Suprapubic skin (tissue), 4 donors: ENCODE measurements around the gene SOX6. TPM values are rescaled to one million over a fixed set of nuclear protein-coding genes. Genes with fewer than 3 reads are reported as not detected.

Experiments used
- DNase-seq, 2 donors: peaks; one replicate each; pipeline ENCODE4 v3.0.0-alpha.2; 2019; ENCODE audit warnings: low spot score in 2 of 2
- H3K27ac ChIP-seq: fragments of 200-600 bp; sonication (generic); one replicate; pipeline ENCODE4 v1.5.1; 2019
- H3K27me3 ChIP-seq: fragments of 200-600 bp; sonication (generic); one replicate; pipeline ENCODE4 v1.5.1; 2019
- H3K36me3 ChIP-seq: fragments of 200-600 bp; sonication (generic); one replicate; pipeline ENCODE4 v1.5.1; 2019
- H3K4me1 ChIP-seq: fragments of 200-600 bp; sonication (generic); one replicate; pipeline ENCODE4 v1.5.1; 2019
- H3K4me3 ChIP-seq: fragments of 200-600 bp; sonication (generic); one replicate; pipeline ENCODE4 v1.5.1; 2019; ENCODE audit warnings: mild to moderate bottlenecking
- H3K9me3 ChIP-seq: fragments of 200-600 bp; sonication (generic); one replicate; pipeline ENCODE4 v1.5.1; 2019
- EP300 ChIP-seq: sonication (generic); formaldehyde crosslinking; IDR thresholded peaks from one replicate; pipeline ENCODE4 v1.6.1; 2017; ENCODE audit warnings: antibody characterized with exemption
- POLR2A ChIP-seq, 2 donors: fragments of 450-650 bp; IDR thresholded peaks; one replicate each; pipeline ENCODE4 v1.6.1; 2017; ENCODE audit warnings: antibody characterized with exemption in 2 of 2, mild to moderate bottlenecking in 2 of 2, moderate library complexity in 2 of 2
- POLR2AphosphoS5 ChIP-seq, 3 donors: sonication (generic); formaldehyde crosslinking; IDR thresholded peaks; one replicate each; pipeline ENCODE4 v1.6.1; 2017; ENCODE audit warnings: antibody characterized with exemption in 3 of 3
- WGBS: methylation state at CpG from one replicate; pipeline ENCODE4 v1.1.5; 2018; 5-methylcytosine and 5-hydroxymethylcytosine counted together
- total RNA-seq, 4 donors: library from RNA; depleted of rRNA; stranded (reverse); fragments of >200 nt; gene quantifications; one replicate each; pipeline ENCODE4 v1.1.0, GENCODE V29; 2016
- TF ChIP-seq, protein P1 (sequence below), 2 donors: fragments of 200-600 bp in 1 of 2; fragments of 450-650 bp in 1 of 2; sonication (generic) in 1 of 2; IDR thresholded peaks; one replicate each; pipeline ENCODE4 v1.5.1; 2016 to 2019; ENCODE audit warnings: antibody characterized with exemption in 2 of 2, mild to moderate bottlenecking in 1 of 2, moderate library complexity in 1 of 2

Gene SOX6
- total RNA-seq, 4 donors from 2014 or later = 12.1 to 32.0 (median 23.8) TPM

DNA sequence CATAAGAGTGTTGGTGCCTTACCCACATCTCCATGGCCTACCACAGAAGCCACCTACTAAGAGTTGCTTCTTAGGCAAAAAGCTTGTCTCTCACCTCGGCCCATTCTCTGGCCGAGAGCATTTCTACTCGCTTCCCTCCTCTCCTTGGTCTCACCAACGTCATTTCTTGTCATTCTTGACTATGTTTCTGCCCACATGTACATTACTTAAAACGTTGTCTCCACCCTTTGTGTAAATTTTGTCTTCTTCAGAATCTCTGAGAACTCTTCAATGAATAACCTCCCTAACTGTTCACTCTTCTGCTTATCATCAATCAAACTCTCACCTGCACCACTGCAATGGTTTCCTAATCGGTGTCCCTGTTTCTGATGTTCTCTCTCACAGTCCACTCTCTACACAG, 20.1 kb downstream of the SOX6 start:
- H3K4me1 ChIP-seq = no peaks in the 10 kb centered on the region
- 89% methylated on average over 6 of the region's 6 CpGs for WGBS
- no peak overlapping the region for H3K4me3 ChIP-seq
- no peak for TF ChIP-seq POLR2AphosphoS5 (IDR thresholded peaks at IDR 0.05)
- no peak for TF ChIP-seq POLR2A (IDR thresholded peaks at IDR 0.05)
- TF ChIP-seq, protein P1, sequence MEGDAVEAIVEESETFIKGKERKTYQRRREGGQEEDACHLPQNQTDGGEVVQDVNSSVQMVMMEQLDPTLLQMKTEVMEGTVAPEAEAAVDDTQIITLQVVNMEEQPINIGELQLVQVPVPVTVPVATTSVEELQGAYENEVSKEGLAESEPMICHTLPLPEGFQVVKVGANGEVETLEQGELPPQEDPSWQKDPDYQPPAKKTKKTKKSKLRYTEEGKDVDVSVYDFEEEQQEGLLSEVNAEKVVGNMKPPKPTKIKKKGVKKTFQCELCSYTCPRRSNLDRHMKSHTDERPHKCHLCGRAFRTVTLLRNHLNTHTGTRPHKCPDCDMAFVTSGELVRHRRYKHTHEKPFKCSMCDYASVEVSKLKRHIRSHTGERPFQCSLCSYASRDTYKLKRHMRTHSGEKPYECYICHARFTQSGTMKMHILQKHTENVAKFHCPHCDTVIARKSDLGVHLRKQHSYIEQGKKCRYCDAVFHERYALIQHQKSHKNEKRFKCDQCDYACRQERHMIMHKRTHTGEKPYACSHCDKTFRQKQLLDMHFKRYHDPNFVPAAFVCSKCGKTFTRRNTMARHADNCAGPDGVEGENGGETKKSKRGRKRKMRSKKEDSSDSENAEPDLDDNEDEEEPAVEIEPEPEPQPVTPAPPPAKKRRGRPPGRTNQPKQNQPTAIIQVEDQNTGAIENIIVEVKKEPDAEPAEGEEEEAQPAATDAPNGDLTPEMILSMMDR (IDR thresholded peaks at IDR 0.05) = no peak
- no peak for TF ChIP-seq EP300
- H3K27ac ChIP-seq = no peak overlapping the region
- H3K36me3 ChIP-seq = no peaks in the 10 kb centered on the region
- no peak for DNase-seq
- H3K27me3 ChIP-seq = no peaks in the 10 kb centered on the region
- H3K9me3 ChIP-seq = no peaks in the 10 kb centered on the region

DNA sequence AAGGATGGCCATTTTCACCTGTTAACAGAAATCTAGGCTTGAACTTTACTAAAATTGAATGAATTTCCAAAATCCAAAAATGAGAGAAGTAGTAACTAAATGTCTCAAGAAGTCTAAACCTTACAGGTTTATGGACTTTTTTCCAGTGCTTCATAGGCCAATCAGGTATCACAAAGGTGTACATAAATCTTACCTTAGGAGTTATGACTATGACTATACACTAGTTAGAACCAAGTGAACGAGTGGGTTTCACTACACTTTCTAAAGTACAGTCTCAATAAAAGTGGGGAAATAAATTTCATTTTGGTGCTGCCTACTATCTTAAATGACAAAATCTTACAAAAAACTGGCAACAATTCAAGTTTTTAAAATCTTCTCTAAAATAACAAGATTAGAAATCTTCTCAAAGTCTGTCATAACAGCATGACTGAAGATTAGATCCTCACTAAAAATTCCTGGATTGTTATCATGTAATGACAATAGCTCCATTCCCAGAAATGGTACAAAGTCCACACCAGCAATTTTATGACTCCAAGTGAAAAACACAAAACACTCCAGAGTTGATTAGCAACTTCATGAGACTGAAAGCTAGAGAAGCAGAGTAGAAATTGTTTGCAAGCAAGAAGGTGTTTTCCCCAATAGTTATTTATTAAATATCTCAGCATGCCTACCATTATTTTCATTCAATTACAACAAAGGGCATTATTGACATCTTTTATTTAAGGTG, 20.9 kb downstream of the SOX6 start:
- Histone ChIP-seq H3K27ac (no peak overlapping the region), H3K9me3 (no peaks in the 10 kb centered on the region), H3K4me3 (no peak overlapping the region), H3K27me3 (no peaks in the 10 kb centered on the region), H3K4me1 (no peaks in the 10 kb centered on the region), H3K36me3 (no peaks in the 10 kb centered on the region)
- no peak for DNase-seq
- WGBS = 77% methylated on average over 1 of the region's 1 CpG
- TF ChIP-seq EP300 (no peak), POLR2A (IDR thresholded peaks at IDR 0.05) (no peak), POLR2AphosphoS5 (IDR thresholded peaks at IDR 0.05) (no peak)
- TF ChIP-seq, protein P1 (IDR thresholded peaks at IDR 0.05) = no peak

DNA sequence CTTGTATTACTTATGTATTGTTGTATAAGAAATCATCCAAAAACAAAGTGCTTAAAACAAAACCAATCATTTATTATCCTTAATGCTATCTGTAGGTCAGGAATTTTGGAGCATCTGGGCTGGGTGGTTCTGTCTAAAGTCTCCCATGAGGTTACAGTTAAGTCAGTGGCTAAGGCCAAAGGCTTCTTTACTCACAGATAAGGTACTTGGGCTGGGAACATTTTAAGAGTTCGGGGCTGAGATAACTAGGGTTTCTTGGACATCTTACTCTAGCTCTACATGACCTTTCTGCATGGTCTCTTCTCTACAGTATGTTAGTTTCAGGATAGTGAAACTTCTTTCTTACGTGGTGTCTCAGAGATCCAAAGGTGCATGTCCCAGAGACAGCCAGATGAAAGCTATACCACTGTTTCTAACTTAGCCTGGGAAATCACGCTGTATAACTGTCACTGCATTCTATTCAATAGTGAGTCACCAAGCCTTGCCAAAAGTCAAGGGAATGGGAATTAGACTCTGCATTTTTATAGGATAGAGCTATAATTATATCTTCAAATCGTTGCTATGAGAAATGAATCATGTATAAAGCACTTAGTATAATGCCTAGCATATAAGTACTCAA, 29.6 kb downstream of the SOX6 start:
- H3K4me1 ChIP-seq = no peaks in the 10 kb centered on the region
- DNase-seq = no peak
- H3K27me3 ChIP-seq = no peaks in the 10 kb centered on the region
- H3K9me3 ChIP-seq = no peaks in the 10 kb centered on the region
- H3K27ac ChIP-seq = no peak overlapping the region
- 74% methylated on average over 4 of the region's 4 CpGs for WGBS
- no peaks in the 10 kb centered on the region for H3K36me3 ChIP-seq
- H3K4me3 ChIP-seq = no peak overlapping the region
- no peak for TF ChIP-seq POLR2AphosphoS5 (IDR thresholded peaks at IDR 0.05)

DNA sequence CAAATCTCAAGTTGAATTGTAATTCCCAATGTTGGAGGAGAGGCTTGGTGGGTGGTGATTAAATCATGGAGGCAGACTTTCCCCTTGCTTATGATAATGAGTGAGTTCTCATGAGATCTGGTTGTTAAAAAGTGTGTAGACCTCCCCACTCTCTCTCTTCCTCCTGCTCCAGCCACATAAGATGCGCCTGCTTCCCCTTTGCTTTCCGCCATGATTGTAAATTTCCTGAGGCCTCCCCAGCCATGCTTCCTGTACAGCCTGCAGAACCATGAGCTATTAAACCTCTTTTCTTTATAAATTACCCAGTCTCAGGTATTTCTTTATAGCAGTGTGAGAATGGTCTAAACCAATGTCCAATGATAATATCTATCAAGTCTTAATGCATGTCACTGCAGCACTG, 34.2 kb downstream of the SOX6 start:
- H3K4me1 ChIP-seq = no peaks in the 10 kb centered on the region
- H3K27me3 ChIP-seq = no peaks in the 10 kb centered on the region
- H3K9me3 ChIP-seq = no peaks in the 10 kb centered on the region
- no peak for DNase-seq
- no peak overlapping the region for H3K27ac ChIP-seq
- WGBS = 98% methylated on average over 2 of the region's 2 CpGs
- H3K4me3 ChIP-seq = no peak overlapping the region
- H3K36me3 ChIP-seq = no peaks in the 10 kb centered on the region
- TF ChIP-seq EP300 = no peak
- TF ChIP-seq, protein P1 (IDR thresholded peaks at IDR 0.05) = no peak
- TF ChIP-seq POLR2AphosphoS5 (IDR thresholded peaks at IDR 0.05) = no peak
- no peak for TF ChIP-seq POLR2A (IDR thresholded peaks at IDR 0.05)

DNA sequence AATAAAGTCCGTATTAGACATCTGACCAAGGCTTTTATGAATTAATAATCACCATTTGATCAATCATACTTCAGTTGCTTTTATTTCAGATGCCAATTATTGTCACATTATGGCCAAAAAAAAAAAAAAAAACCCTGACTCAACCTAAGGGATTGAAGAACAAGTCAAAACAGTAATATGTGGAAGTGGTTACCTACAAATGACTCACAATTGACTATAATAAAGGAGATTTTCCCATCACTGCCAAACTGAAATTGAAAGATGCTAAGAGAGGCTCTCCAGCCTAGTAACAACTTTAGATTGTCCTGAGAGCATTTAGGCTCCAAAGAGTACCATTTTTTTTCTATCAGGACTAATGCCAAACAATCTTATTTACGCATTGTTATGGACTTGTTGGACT, 35.2 kb downstream of the SOX6 start:
- H3K4me1 ChIP-seq = no peaks in the 10 kb centered on the region
- TF ChIP-seq POLR2A (IDR thresholded peaks at IDR 0.05) (no peak), EP300 (no peak), POLR2AphosphoS5 (IDR thresholded peaks at IDR 0.05) (no peak)
- TF ChIP-seq, protein P1 (IDR thresholded peaks at IDR 0.05) = no peak
- DNase-seq = no peak
- no peaks in the 10 kb centered on the region for H3K36me3 ChIP-seq
- no peak overlapping the region for H3K4me3 ChIP-seq
- no peaks in the 10 kb centered on the region for H3K9me3 ChIP-seq
- H3K27me3 ChIP-seq = no peaks in the 10 kb centered on the region
- WGBS = 91% methylated on average over 2 of the region's 2 CpGs
- no peak overlapping the region for H3K27ac ChIP-seq
